Spleen (tissue), 11 donors: ENCODE measurements around the gene SLC39A5. TPM values are rescaled to one million over a fixed set of nuclear protein-coding genes. Genes with fewer than 3 reads are reported as not detected.
"Not testable (repeated sequence)": the region's sequence is repeated elsewhere in the genome, so short reads cannot be mapped to it uniquely, and the experiment has no call there.

Experiments used
- DNase-seq: peaks from one replicate; pipeline ENCODE4 v3.0.0-alpha.2; 2020
- H3K27ac ChIP-seq, 8 donors: fragments of 200-600 bp; sonication (generic) in 7 of 8; 1 replicate in 4 of 8; 2 replicates in 4 of 8; pipeline versions ENCODE4 v1.5.0 to v1.8.0; 2016 to 2021; ENCODE audit warnings: inconsistent platforms in 4 of 8, mild to moderate bottlenecking in 4 of 8, moderate library complexity in 1 of 8
- H3K27me3 ChIP-seq, 7 donors: fragments of 200-600 bp; sonication (generic) in 6 of 7; replicated peaks in 1 of 7; 1 replicate in 4 of 7; 2 replicates in 3 of 7; pipeline versions ENCODE4 v1.5.0 to v1.8.0; 2016 to 2021; ENCODE audit warnings: inconsistent platforms in 3 of 7, mild to moderate bottlenecking in 1 of 7
- H3K36me3 ChIP-seq, 6 donors: fragments of 200-600 bp; sonication (generic) in 5 of 6; 1 replicate in 4 of 6; 2 replicates in 2 of 6; pipeline versions ENCODE4 v1.5.0 to v1.8.0; 2016 to 2021; ENCODE audit warnings: inconsistent platforms in 2 of 6
- H3K4me1 ChIP-seq, 6 donors: fragments of 200-600 bp; sonication (generic) in 5 of 6; 1 replicate in 3 of 6; 2 replicates in 3 of 6; pipeline versions ENCODE4 v1.5.0 to v1.8.0; 2016 to 2021; ENCODE audit warnings: inconsistent platforms in 3 of 6
- H3K4me3 ChIP-seq, 8 donors: fragments of 200-600 bp; sonication (generic) in 7 of 8; 1 replicate in 4 of 8; 2 replicates in 4 of 8; pipeline versions ENCODE4 v1.5.0 to v1.8.0; 2016 to 2021; ENCODE audit warnings: inconsistent platforms in 4 of 8, mild to moderate bottlenecking in 4 of 8, moderate library complexity in 2 of 8
- H3K9me3 ChIP-seq, 8 donors: fragments of 200-600 bp; sonication (generic) in 7 of 8; 1 replicate in 4 of 8; 2 replicates in 4 of 8; pipeline versions ENCODE4 v1.5.0 to v1.8.0; 2016 to 2021; ENCODE audit warnings: inconsistent platforms in 4 of 8
- CTCF ChIP-seq, 11 experiments: fragments of 200-600 bp in 7 of 11; fragments of 450-650 bp in 4 of 11; sonication (generic) in 4 of 11; IDR thresholded peaks in 8 of 11; conservative IDR thresholded peaks in 3 of 11; 1 replicate in 7 of 11; 2 replicates in 4 of 11; pipeline versions ENCODE4 v1.4.0 to v1.8.0; 2016 to 2021; ENCODE audit warnings: antibody characterized with exemption in 11 of 11, inconsistent platforms in 4 of 11, mild to moderate bottlenecking in 1 of 11
- POLR2A ChIP-seq, 3 donors: fragments of 450-650 bp; IDR thresholded peaks; one replicate each; pipeline ENCODE4 v1.5.1; 2017; ENCODE audit warnings: antibody characterized with exemption in 3 of 3, mild to moderate bottlenecking in 1 of 3
- POLR2AphosphoS5 ChIP-seq, 3 donors: sonication (generic); formaldehyde crosslinking; IDR thresholded peaks; one replicate each; pipeline ENCODE4 v1.5.1; 2017; ENCODE audit warnings: antibody characterized with exemption in 3 of 3
- WGBS, 5 donors: extraction: QIAGEN DNeasy Blood & Tissue Kit in 3 of 5; methylation state at CpG; one replicate each; pipeline versions ENCODE4 v1.1.5 to v1.1.7; 2013 to 2018; 5-methylcytosine and 5-hydroxymethylcytosine counted together
- intact Hi-C: fragments of 100-400 bp; cut with DNase I; formaldehyde crosslinking; loops from one replicate; pipeline ENCODE4 v1.15.0; 2023; ENCODE audit warnings: low total_unique reads
- polyA plus RNA-seq, 3 donors: library from polyadenylated mRNA; stranded (reverse); fragments of 200-250 nt; gene quantifications; one replicate each; pipeline ENCODE4 v1.2.1, GENCODE V29; 2013
- total RNA-seq, 7 donors: library from RNA; depleted of rRNA in 3 of 7; stranded (reverse); fragments of >200 nt in 3 of 7; fragmentation: NEBNext Ultra II Directional in 4 of 7; extraction: Animal tissue kit (Norgen Biotek cat#: 25700) in 4 of 7; gene quantifications; one replicate each; pipeline versions ENCODE4 v1.1.0 to v1.2.1, GENCODE V29; 2016 to 2021
- donor health status: healthy with polysubstance abuse.
- donor health status: DM: no; HTN: no; CAD: no; lungs with moderate emphysema.
- donor health status: DM: no; HTN: no; CAD: no.
- donor health status: Bipolar disorder and iron deficiency.
- donor health status: healthy.
- donor health status: DM: no; HTN: no; CAD: no.
- donor health status: DM: yes; HTN: yes; CAD: no.

The SLC39A5 gene
- total and polyA plus RNA-seq, 10 donors: 0.18 to 1.3 (median 0.53) TPM; not detected in 4

- H3K36me3 ChIP-seq: peaks cover 4 to 100% (median 98%) of the 10 kb centered on the region in 6 donors
- no peaks in the 10 kb centered on the region for H3K27me3 ChIP-seq
- WGBS, 5 donors: 94 to 98% (median 96%) methylated on average over 3 of the region's 3 CpGs
- intact Hi-C loops: no loop called here
- H3K9me3 ChIP-seq: no peaks in the 10 kb centered on the region
- TF ChIP-seq POLR2A (IDR thresholded peaks at IDR 0.05) (no peak), POLR2AphosphoS5 (IDR thresholded peaks at IDR 0.05) (no peak), CTCF (IDR thresholded peaks at IDR 0.05 in 8 of 11, conservative IDR thresholded peaks at IDR 0.05 in 3 of 11) (no peak)
- H3K4me1 ChIP-seq: no peaks in the 10 kb centered on the region
- no peak overlapping the region for H3K27ac ChIP-seq
- DNase-seq: no peak
- no peak overlapping the region for H3K4me3 ChIP-seq
These were observed 49.1 kb downstream of the SLC39A5 start for GRCh38 chr12:56278905-56279304.

GRCh38 chr12:56280849-56281248, 51.0 kb downstream of the SLC39A5 start:
- no peak for DNase-seq

GRCh38 chr12:56282030-56282429, 52.2 kb downstream of the SLC39A5 start:
- WGBS, 5 donors: 83 to 97% (median 91%) methylated on average over 6 of the region's 6 CpGs
- Histone ChIP-seq H3K27ac (no peak overlapping the region), H3K27me3 (no peaks in the 10 kb centered on the region), H3K4me1 (peaks cover 0 to 15% (median 11%) of the 10 kb centered on the region in 6 donors), H3K9me3 (no peaks in the 10 kb centered on the region), H3K4me3 (no peak overlapping the region), H3K36me3 (peaks cover 4 to 100% (median 94%) of the 10 kb centered on the region in 6 donors)
- no peak for DNase-seq
- no peak for TF ChIP-seq CTCF (IDR thresholded peaks at IDR 0.05 in 8 of 11, conservative IDR thresholded peaks at IDR 0.05 in 3 of 11)
- no peak for TF ChIP-seq POLR2A (IDR thresholded peaks at IDR 0.05)
- TF ChIP-seq POLR2AphosphoS5 (IDR thresholded peaks at IDR 0.05): no peak
- intact Hi-C loops: no loop called here

More at GRCh38 chr12:56280849-56281248, 51.0 kb downstream of the SLC39A5 start:
- H3K27me3 ChIP-seq: no peaks in the 10 kb centered on the region
- no peaks in the 10 kb centered on the region for H3K9me3 ChIP-seq
- no peak for TF ChIP-seq POLR2AphosphoS5 (IDR thresholded peaks at IDR 0.05)
- no peak for TF ChIP-seq POLR2A (IDR thresholded peaks at IDR 0.05)
- no peak for TF ChIP-seq CTCF (IDR thresholded peaks at IDR 0.05 in 8 of 11, conservative IDR thresholded peaks at IDR 0.05 in 3 of 11)
- intact Hi-C loops: no loop called here
- peaks cover 0 to 3% (median under 1%) of the 10 kb centered on the region in 6 donors for H3K4me1 ChIP-seq
- H3K27ac ChIP-seq: no peak overlapping the region
- no peak overlapping the region for H3K4me3 ChIP-seq
- H3K36me3 ChIP-seq: peaks cover 4 to 100% (median 98%) of the 10 kb centered on the region in 6 donors

GRCh38 chr12:56282579-56282978, 52.7 kb downstream of the SLC39A5 start:
- no peaks in the 10 kb centered on the region for H3K9me3 ChIP-seq
- no peak overlapping the region for H3K4me3 ChIP-seq
- no peak for DNase-seq
- H3K36me3 ChIP-seq: peaks cover 4 to 99% (median 90%) of the 10 kb centered on the region in 6 donors
- no peaks in the 10 kb centered on the region for H3K27me3 ChIP-seq
- 92 to 100% (median 94%) methylated on average over 2 of the region's 2 CpGs for WGBS, 5 donors
- H3K27ac ChIP-seq: no peak overlapping the region
- H3K4me1 ChIP-seq: peaks cover 0 to 20% (median 11%) of the 10 kb centered on the region in 6 donors
- TF ChIP-seq POLR2AphosphoS5 (IDR thresholded peaks at IDR 0.05) (no peak), POLR2A (IDR thresholded peaks at IDR 0.05) (no peak), CTCF (IDR thresholded peaks at IDR 0.05 in 8 of 11, conservative IDR thresholded peaks at IDR 0.05 in 3 of 11) (no peak)
- intact Hi-C loops: no loop called here

GRCh38 chr12:56284263-56284662, 54.4 kb downstream of the SLC39A5 start:
- peaks cover 4 to 99% (median 73%) of the 10 kb centered on the region in 6 donors for H3K36me3 ChIP-seq
- peaks cover 0 to 37% (median 17%) of the 10 kb centered on the region in 6 donors for H3K4me1 ChIP-seq
- H3K4me3 ChIP-seq, H3K27me3 ChIP-seq, H3K9me3 ChIP-seq, intact Hi-C loops, H3K27ac ChIP-seq, DNase-seq: not testable (repeated sequence)
- 88 to 95% (median 91%) methylated on average over 5 of the region's 5 CpGs for WGBS, 5 donors
